HUES64 (cell line): ENCODE results near the gene SLC39A11.
A peak's percentile ranks its signal among the peaks of the same experiment; 100 is the strongest.

Experiments used
- H3K27ac ChIP-seq: 2 replicates; pipeline ENCODE4 v1.7.0; 2013; ENCODE audit warnings: low read depth, low read length, inconsistent platforms
- H3K27me3 ChIP-seq: 2 replicates; pipeline ENCODE4 v1.6.1; 2013; ENCODE audit warnings: mild to moderate bottlenecking, low read length; ENCODE audit not compliant: insufficient read depth
- H3K36me3 ChIP-seq: 2 replicates; pipeline ENCODE4 v1.6.1; 2013; ENCODE audit warnings: mild to moderate bottlenecking, low read length; ENCODE audit not compliant: insufficient read depth
- H3K4me1 ChIP-seq: 2 replicates; pipeline ENCODE4 v1.6.1; 2013; ENCODE audit warnings: mild to moderate bottlenecking, low read length, moderate library complexity; ENCODE audit not compliant: insufficient read depth
- H3K4me3 ChIP-seq: 2 replicates; pipeline ENCODE4 v1.5.1; 2013; ENCODE audit warnings: mild to moderate bottlenecking, low read length, moderate library complexity
- H3K9ac ChIP-seq: 2 replicates; pipeline ENCODE4 v1.6.1; 2013; ENCODE audit warnings: mild to moderate bottlenecking, low read depth, low read length
- H3K9me3 ChIP-seq: 2 replicates; pipeline ENCODE4 v1.6.1; 2013; ENCODE audit warnings: low read depth, low read length; ENCODE audit not compliant: insufficient read depth
- WGBS: fragments of 150-250, 120-280 bp; methylation state at CpG from one replicate; pipeline ENCODE4 v1.1.7; 2013; ENCODE audit warnings: missing lambda C conversion rate; 5-methylcytosine and 5-hydroxymethylcytosine counted together

Gene SLC39A11

GRCh38 chr17:72972263-72972951, 120.1 kb downstream of the SLC39A11 start:
- Histone ChIP-seq H3K9ac (no peak overlapping the region), H3K4me3 (no peak overlapping the region), H3K9me3 (no peaks in the 10 kb centered on the region), H3K36me3 (no peaks in the 10 kb centered on the region), H3K4me1 (peaks cover 30% of the 10 kb centered on the region; the same call in 1 of the 2 replicates), H3K27me3 (no peaks in the 10 kb centered on the region), H3K27ac (no peak overlapping the region)
- WGBS: 92% methylated on average over 9 of the region's 9 CpGs

GRCh38 chr17:72971226-72971880, 121.1 kb downstream of the SLC39A11 start:
- Histone ChIP-seq H3K27ac (no peak overlapping the region), H3K4me1 (peaks cover 24% of the 10 kb centered on the region; the same call in 1 of the 2 replicates), H3K27me3 (no peaks in the 10 kb centered on the region), H3K36me3 (no peaks in the 10 kb centered on the region), H3K4me3 (no peak overlapping the region), H3K9me3 (no peaks in the 10 kb centered on the region), H3K9ac (no peak overlapping the region)
- WGBS: 81% methylated on average over 10 of the region's 11 CpGs

DNA sequence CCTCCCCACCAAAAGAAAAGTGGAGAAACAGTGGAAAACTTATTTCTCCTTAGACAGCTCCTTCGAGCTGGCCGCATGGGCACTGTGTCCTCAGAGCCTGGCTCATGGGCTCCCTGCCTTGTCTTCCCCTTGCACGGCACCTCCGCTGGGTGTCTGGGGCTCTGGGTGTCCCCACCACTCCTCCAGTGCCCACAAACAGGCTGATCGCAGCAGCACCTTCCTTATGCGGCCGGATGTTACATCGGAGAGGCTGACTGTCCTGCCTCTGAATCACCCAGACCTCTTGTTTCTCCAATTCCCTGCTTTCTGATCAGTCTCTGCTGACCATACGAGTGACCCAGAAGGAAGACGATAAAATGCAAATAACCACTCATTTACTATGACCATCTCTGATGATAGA, 121.7 kb downstream of the SLC39A11 start:
- H3K9ac ChIP-seq: peak overlapping the region; percentile 4; the same call in 1 of the 2 replicates
- no peaks in the 10 kb centered on the region for H3K27me3 ChIP-seq
- no peaks in the 10 kb centered on the region for H3K36me3 ChIP-seq
- 84% methylated on average over 10 of the region's 10 CpGs for WGBS
- H3K4me3 ChIP-seq: no peak overlapping the region
- no peak overlapping the region for H3K27ac ChIP-seq
- H3K4me1 ChIP-seq: peaks cover 24% of the 10 kb centered on the region; the same call in 1 of the 2 replicates
- no peaks in the 10 kb centered on the region for H3K9me3 ChIP-seq

DNA sequence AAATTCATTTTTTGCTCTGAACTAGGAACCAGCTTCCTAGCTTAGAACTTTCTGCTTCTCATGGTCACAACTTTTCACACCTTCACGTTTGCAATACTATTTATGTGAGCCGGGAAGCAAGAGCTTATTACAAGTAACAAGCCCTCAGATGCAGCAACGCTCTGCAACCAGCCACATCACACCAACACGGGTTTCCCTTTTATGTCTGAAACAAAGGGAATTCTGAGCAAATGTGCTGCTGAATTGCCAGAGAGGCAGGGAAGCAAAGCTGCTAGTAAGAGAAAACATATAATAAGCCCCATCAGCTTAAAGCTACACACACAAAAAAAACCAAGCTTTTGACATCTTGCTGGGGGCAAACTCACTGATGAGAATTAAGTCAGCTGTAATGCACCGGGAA, 122.2 kb downstream of the SLC39A11 start:
- no peaks in the 10 kb centered on the region for H3K9me3 ChIP-seq
- WGBS: 57% methylated on average over 5 of the region's 5 CpGs
- no peaks in the 10 kb centered on the region for H3K27me3 ChIP-seq
- H3K27ac ChIP-seq: no peak overlapping the region
- H3K4me3 ChIP-seq: no peak overlapping the region
- peaks cover 24% of the 10 kb centered on the region; the same call in 1 of the 2 replicates for H3K4me1 ChIP-seq
- H3K36me3 ChIP-seq: no peaks in the 10 kb centered on the region
- H3K9ac ChIP-seq: no peak overlapping the region

DNA sequence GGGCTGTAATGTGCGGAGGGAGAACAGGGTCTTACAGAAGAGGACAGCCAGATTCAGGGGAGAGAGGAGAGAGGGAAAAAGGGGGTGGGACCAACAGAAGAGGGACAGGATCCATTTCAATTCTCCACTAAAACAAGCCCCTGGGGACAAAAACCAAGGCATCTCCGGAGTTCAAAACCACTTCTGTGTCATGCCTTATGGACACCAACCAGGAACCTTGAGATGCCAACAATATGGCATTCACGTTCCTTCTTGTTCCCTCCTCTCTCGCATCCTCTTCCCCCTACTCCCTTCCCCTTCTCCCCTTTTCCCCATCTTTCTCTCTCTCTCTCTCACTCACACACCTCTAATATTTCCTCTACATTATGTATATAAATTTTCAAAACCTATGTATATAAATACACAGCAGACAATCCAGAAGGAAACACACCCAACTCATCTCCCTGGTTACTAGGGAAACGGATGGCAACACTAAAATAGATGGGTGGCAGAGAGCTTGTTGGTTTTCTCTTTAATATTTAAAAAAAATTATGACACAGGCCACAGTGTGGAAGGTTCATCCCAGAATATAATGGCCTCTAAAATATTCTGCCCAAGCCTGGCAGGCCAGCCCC, 123.1 kb downstream of the SLC39A11 start:
- Histone ChIP-seq H3K27ac (no peak overlapping the region), H3K4me1 (peaks cover 24% of the 10 kb centered on the region; the same call in 1 of the 2 replicates), H3K9ac (no peak overlapping the region), H3K36me3 (no peaks in the 10 kb centered on the region), H3K4me3 (no peak overlapping the region), H3K9me3 (no peaks in the 10 kb centered on the region), H3K27me3 (no peaks in the 10 kb centered on the region)
- WGBS: 93% methylated on average over 4 of the region's 5 CpGs

DNA sequence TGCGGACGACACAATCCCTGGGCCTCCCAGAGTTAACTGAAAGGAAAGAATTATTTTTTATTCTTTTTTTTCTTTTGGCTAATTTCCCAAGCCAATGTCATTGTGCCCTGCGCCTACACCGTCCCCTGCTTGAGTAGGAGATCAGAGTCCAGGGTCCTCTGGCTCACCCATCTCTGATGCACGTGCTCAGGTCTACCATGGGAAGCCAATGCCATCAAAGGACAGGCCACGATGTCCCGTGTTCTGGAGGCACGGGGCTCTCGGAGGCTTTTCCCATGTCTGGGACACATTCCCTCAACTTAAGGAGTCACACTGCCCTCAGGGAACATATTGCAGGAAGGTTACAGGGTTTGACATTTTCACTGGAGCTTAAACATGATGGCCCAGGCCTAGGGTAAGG, 123.7 kb downstream of the SLC39A11 start:
- WGBS: 83% methylated on average over 9 of the region's 9 CpGs
- Histone ChIP-seq H3K27ac (no peak overlapping the region), H3K4me1 (peaks cover 24% of the 10 kb centered on the region; the same call in 1 of the 2 replicates)

DNA sequence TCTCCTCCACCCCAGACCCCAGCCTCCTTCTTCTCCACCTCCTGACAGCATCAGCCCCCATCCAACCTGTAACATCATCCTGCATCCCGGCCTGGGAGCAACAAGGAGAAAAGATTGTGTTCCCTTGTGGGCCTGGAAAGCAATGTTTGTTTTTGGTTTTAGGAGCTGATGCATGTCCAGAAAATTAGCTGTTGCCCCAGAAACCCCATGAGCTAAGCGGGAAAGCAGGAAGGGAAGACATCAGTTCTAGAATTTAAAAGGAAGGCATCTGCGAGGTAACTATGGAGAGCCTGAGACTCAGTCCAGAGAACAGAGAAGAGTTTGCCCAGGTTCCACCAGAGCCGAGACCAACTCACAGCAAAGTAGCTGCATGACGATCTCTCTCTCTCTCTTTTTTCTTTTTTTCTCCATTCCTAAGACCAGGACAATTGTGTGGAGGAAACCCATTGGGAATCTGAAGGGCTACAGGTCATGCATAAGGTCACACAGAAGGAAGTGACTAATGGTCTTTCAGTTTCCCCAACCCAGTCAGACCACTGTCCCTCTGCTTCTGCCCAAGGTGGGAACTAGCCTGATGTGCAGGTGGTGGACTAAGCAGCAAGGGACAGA, 124.4 kb downstream of the SLC39A11 start:
- Histone ChIP-seq H3K4me3 (no peak overlapping the region), H3K9me3 (no peaks in the 10 kb centered on the region), H3K27ac (no peak overlapping the region), H3K9ac (no peak overlapping the region), H3K36me3 (no peaks in the 10 kb centered on the region), H3K27me3 (no peaks in the 10 kb centered on the region), H3K4me1 (peaks cover 24% of the 10 kb centered on the region; the same call in 1 of the 2 replicates)
- WGBS: 90% methylated on average over 5 of the region's 5 CpGs

More for the DNA sequence above, 123.7 kb downstream of the SLC39A11 start:
- Histone ChIP-seq H3K9ac (no peak overlapping the region), H3K4me3 (no peak overlapping the region), H3K36me3 (no peaks in the 10 kb centered on the region), H3K9me3 (no peaks in the 10 kb centered on the region), H3K27me3 (no peaks in the 10 kb centered on the region)

GRCh38 chr17:72967277-72967970, 125.1 kb downstream of the SLC39A11 start:
- Histone ChIP-seq H3K36me3 (no peaks in the 10 kb centered on the region), H3K9ac (no peak overlapping the region), H3K27me3 (no peaks in the 10 kb centered on the region), H3K9me3 (no peaks in the 10 kb centered on the region), H3K27ac (no peak overlapping the region), H3K4me3 (no peak overlapping the region), H3K4me1 (peaks cover 24% of the 10 kb centered on the region; the same call in 1 of the 2 replicates)
- WGBS: 84% methylated on average over 8 of the region's 8 CpGs

DNA sequence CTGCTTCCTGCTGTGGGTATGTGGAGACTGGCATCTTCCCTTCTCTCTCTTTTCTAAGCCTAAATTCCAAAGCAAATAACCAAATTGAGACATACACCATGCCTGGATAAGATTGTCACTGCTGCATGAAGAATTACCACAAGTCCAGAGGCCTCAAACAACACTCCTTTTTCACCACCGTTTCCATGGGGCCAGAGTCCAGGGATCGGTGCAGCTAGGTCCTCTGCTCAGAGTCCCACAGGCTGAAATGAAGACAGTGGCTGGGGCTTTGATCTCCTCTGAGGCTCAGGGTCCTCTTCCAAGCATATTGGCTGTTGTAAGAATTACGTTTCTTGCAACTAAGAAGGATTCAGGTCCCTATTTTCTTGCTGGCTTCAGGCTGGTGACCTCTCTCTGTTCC, 130.4 kb downstream of the SLC39A11 start:
- Histone ChIP-seq H3K36me3 (no peaks in the 10 kb centered on the region), H3K27ac (no peak overlapping the region), H3K9me3 (no peaks in the 10 kb centered on the region), H3K9ac (no peak overlapping the region), H3K27me3 (no peaks in the 10 kb centered on the region), H3K4me3 (no peak overlapping the region), H3K4me1 (no peaks in the 10 kb centered on the region)
- WGBS: 92% methylated on average over 3 of the region's 3 CpGs

- WGBS: 95% methylated on average over 20 of the region's 20 CpGs
- no peak overlapping the region for H3K27ac ChIP-seq
- peaks cover 19% of the 10 kb centered on the region for H3K4me1 ChIP-seq
- no peaks in the 10 kb centered on the region for H3K9me3 ChIP-seq
- H3K36me3 ChIP-seq: no peaks in the 10 kb centered on the region
- H3K9ac ChIP-seq: no peak overlapping the region
- no peaks in the 10 kb centered on the region for H3K27me3 ChIP-seq
- H3K4me3 ChIP-seq: no peak overlapping the region
Measured at GRCh38 chr17:72955391-72956140, 136.9 kb downstream of the SLC39A11 start.
